Endodermal cell (in vitro differentiated cells): Measurements from ENCODE around the gene WDR4. TPM values are rescaled to one million over a fixed set of nuclear protein-coding genes. Genes with fewer than 3 reads are reported as not detected.
A peak's percentile ranks its signal among the peaks of the same experiment; 100 is the strongest.
"Not testable (repeated sequence)": the region's sequence is repeated elsewhere in the genome, so short reads cannot be mapped to it uniquely, and the experiment has no call there.

Experiments used
- DNase-seq: peaks from one replicate; pipeline ENCODE4 v3.0.0-alpha.2; 2017
- H3K27ac ChIP-seq: 2 replicates; pipeline ENCODE4 v1.5.1; 2013; ENCODE audit warnings: mild to moderate bottlenecking, low read depth, low read length, moderate library complexity
- H3K27me3 ChIP-seq: 2 replicates; pipeline ENCODE4 v1.6.1; 2013; ENCODE audit warnings: mild to moderate bottlenecking, low read length, moderate library complexity; ENCODE audit not compliant: insufficient read depth, control insufficient read depth, poor library complexity, severe bottlenecking
- H3K36me3 ChIP-seq: 2 replicates; pipeline ENCODE4 v1.7.0; 2013; ENCODE audit warnings: mild to moderate bottlenecking, low read length, moderate library complexity; ENCODE audit not compliant: control insufficient read depth, insufficient read depth
- H3K4me1 ChIP-seq: one replicate; pipeline ENCODE4 v1.7.0; 2013; ENCODE audit warnings: low read length; ENCODE audit not compliant: control insufficient read depth, insufficient read depth
- H3K4me3 ChIP-seq: 2 replicates; pipeline ENCODE4 v1.5.1; 2013; ENCODE audit warnings: mild to moderate bottlenecking, low read length, moderate library complexity
- H3K9ac ChIP-seq: 2 replicates; pipeline ENCODE4 v1.6.1; 2013; ENCODE audit warnings: mild to moderate bottlenecking, low read length, moderate library complexity; ENCODE audit not compliant: poor library complexity, severe bottlenecking; ENCODE audit errors: extremely low read depth
- H3K9me3 ChIP-seq: 2 replicates; pipeline ENCODE4 v1.6.1; 2013; ENCODE audit warnings: mild to moderate bottlenecking, low read length, moderate library complexity; ENCODE audit not compliant: control insufficient read depth
- H3K27ac Mint-ChIP-seq: 2 replicates; pipeline ENCODE4 v1.8.0; 2020; ENCODE audit warnings: mixed read lengths
- H3K27me3 Mint-ChIP-seq: 2 replicates; pipeline ENCODE4 v1.8.0; 2021; ENCODE audit warnings: mild to moderate bottlenecking, mixed read lengths; ENCODE audit not compliant: insufficient read depth
- H3K36me3 Mint-ChIP-seq: 2 replicates; pipeline ENCODE4 v1.8.0; 2020; ENCODE audit warnings: low read depth, mixed read lengths
- H3K4me1 Mint-ChIP-seq: 2 replicates; pipeline ENCODE4 v1.8.0; 2020; ENCODE audit warnings: mixed read lengths
- H3K4me3 Mint-ChIP-seq: 2 replicates; pipeline ENCODE4 v1.8.0; 2020; ENCODE audit warnings: mild to moderate bottlenecking, moderate library complexity, mixed read lengths
- H3K9me3 Mint-ChIP-seq: 2 replicates; pipeline ENCODE4 v1.8.0; 2020; ENCODE audit warnings: mild to moderate bottlenecking, mixed read lengths
- WGBS, 2 experiments: methylation state at CpG; one replicate each; pipeline versions ENCODE4 v1.1.5 to v1.1.7; 2013; ENCODE audit warnings: missing lambda C conversion rate in 2 of 2, mixed read lengths in 1 of 2; ENCODE audit not compliant: insufficient coverage in 1 of 2, insufficient read length in 1 of 2; 5-methylcytosine and 5-hydroxymethylcytosine counted together
- total RNA-seq, 2 donors: library from RNA; stranded (reverse); fragmentation: NEBNext Ultra II Directional in 1 of 2; extraction: Animal tissue kit (Norgen Biotek cat#: 25700) in 1 of 2; gene quantifications; 2 replicates in 1 of 2; 3 replicates in 1 of 2; pipeline ENCODE4 v1.2.1, GENCODE V29; 2021
- TF ChIP-seq, protein P1 (sequence below): fragments of 200-600 bp; sonication (generic); conservative IDR thresholded peaks from 2 replicates; pipeline ENCODE4 v1.5.0; 2021; ENCODE audit warnings: antibody characterized with exemption, mild to moderate bottlenecking

Gene WDR4
- total RNA-seq, 2 donors from 2014 or later = 26.7 to 33.5 TPM

DNA sequence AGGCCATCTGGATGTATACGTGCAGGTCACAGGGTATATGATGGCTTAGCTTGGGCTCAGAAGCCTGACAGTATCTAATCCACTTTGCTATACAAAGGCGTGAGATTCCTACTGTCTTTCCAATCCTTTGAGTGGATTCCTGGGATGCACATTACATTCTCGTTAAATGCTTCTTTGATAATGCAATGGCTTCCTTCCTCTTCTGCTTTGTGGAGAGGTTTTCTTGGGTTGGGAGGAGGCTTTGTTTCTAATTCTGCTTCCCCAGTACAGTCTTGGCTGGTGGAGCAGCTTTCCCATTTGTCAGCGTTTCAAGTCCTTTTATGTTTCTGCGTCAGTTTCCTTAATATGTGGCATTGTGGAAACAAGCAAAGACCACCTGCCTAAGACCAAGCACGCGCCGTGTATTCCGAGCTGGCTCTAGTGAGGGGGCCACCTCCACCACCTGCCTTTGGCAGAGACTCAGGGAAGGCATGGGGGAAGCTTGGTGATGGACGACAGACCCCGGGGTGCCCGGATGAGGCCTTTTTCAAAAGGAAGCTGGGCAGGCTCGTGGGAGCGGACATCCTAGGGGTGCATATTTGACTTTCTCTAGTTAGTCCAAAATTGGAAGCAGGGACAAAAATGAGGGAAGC, 72.7 kb downstream of the WDR4 start:
- Histone ChIP-seq H3K4me1 (peaks cover 12% of the 10 kb centered on the region), H3K9ac (peak overlapping the region; percentile 99), H3K9me3 (no peaks in the 10 kb centered on the region), H3K27ac (peak overlapping the region; percentile 66), H3K4me3 (peak overlapping the region; percentile 93), H3K27me3 (no peaks in the 10 kb centered on the region), H3K36me3 (peaks cover 24% of the 10 kb centered on the region)
- Mint-ChIP-seq H3K9me3 (no peaks in the 10 kb centered on the region), H3K27me3 (no peaks in the 10 kb centered on the region), H3K27ac (no peak overlapping the region), H3K36me3 (peaks cover 6% of the 10 kb centered on the region), H3K4me3 (no peak overlapping the region), H3K4me1 (peaks cover 60% of the 10 kb centered on the region)
- TF ChIP-seq, protein P1, sequence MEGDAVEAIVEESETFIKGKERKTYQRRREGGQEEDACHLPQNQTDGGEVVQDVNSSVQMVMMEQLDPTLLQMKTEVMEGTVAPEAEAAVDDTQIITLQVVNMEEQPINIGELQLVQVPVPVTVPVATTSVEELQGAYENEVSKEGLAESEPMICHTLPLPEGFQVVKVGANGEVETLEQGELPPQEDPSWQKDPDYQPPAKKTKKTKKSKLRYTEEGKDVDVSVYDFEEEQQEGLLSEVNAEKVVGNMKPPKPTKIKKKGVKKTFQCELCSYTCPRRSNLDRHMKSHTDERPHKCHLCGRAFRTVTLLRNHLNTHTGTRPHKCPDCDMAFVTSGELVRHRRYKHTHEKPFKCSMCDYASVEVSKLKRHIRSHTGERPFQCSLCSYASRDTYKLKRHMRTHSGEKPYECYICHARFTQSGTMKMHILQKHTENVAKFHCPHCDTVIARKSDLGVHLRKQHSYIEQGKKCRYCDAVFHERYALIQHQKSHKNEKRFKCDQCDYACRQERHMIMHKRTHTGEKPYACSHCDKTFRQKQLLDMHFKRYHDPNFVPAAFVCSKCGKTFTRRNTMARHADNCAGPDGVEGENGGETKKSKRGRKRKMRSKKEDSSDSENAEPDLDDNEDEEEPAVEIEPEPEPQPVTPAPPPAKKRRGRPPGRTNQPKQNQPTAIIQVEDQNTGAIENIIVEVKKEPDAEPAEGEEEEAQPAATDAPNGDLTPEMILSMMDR = no peak
- DNase-seq = peak; percentile 84
- 26 to 38% methylated on average over 13 to 14 of the region's 14 CpGs for WGBS, 2 experiments

DNA sequence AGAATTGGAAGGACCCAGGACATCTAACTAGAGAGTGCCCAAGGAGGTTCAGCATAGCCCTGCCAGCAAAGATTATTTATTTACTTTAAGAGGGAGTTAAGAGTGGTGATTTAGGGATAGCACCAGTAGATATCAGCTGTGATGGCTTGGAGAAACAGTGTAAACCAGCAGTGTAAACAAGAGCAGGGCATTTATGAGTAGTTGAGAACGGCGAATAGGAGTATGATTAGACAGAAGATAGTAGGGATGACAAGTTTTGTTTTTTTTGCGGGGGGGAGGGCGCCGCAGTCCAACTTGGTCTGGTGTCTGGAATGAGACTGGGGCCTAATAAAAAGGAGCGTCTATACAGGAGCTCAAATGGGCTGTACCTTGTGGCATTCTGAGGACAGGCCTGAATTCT, 77.7 kb downstream of the WDR4 start:
- Mint-ChIP-seq H3K36me3 (peaks cover 28% of the 10 kb centered on the region), H3K4me1 (peaks cover 51% of the 10 kb centered on the region)
- H3K36me3 ChIP-seq = peaks cover 52% of the 10 kb centered on the region
- H3K9ac ChIP-seq = peak overlapping the region; percentile 99
- 72 to 82% methylated on average over 2 to 6 of the region's 6 CpGs for WGBS, 2 experiments
- peak overlapping the region; percentile 93 for H3K4me3 ChIP-seq
- not testable (repeated sequence) for H3K27ac Mint-ChIP-seq, H3K4me1 ChIP-seq, H3K27me3 Mint-ChIP-seq, H3K27ac ChIP-seq, H3K27me3 ChIP-seq, H3K4me3 Mint-ChIP-seq, H3K9me3 ChIP-seq, H3K9me3 Mint-ChIP-seq
- peak; percentile 31 for DNase-seq

DNA sequence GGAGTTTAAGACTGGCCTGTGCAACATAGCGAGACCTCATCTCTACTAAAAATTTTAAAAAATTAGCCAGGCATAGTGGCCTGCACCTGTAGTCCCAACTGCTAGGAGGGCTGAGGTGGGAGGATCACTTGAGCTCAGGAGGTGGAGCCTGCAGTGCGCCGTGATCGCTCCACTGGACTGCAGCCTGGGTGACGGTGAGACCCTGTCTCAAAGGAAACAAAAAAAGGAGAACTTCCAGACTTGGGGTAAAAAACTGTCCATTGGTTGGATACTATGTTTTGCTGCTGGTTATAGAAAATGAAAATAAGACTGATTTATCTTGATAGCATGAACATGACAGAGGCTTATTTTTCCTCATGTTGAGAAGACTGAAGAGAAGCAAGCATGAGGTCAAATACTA, 79.4 kb downstream of the WDR4 start:
- H3K9me3 ChIP-seq = no peaks in the 10 kb centered on the region
- TF ChIP-seq, protein P1 = no peak
- no peaks in the 10 kb centered on the region for H3K27me3 Mint-ChIP-seq
- no peak overlapping the region for H3K27ac ChIP-seq
- peaks cover 32% of the 10 kb centered on the region for H3K36me3 Mint-ChIP-seq
- H3K9ac ChIP-seq = peak overlapping the region; percentile 31
- H3K27ac Mint-ChIP-seq = no peak overlapping the region
- 93 to 94% methylated on average over 4 to 5 of the region's 5 CpGs for WGBS, 2 experiments
- no peaks in the 10 kb centered on the region for H3K9me3 Mint-ChIP-seq
- peaks cover 50% of the 10 kb centered on the region for H3K4me1 Mint-ChIP-seq
- peak overlapping the region; percentile 78 for H3K4me3 ChIP-seq
- H3K4me1 ChIP-seq = peaks cover 6% of the 10 kb centered on the region
- no peak overlapping the region for H3K4me3 Mint-ChIP-seq
- DNase-seq = peak; percentile 41
- peaks cover 52% of the 10 kb centered on the region for H3K36me3 ChIP-seq
- no peaks in the 10 kb centered on the region for H3K27me3 ChIP-seq

DNA sequence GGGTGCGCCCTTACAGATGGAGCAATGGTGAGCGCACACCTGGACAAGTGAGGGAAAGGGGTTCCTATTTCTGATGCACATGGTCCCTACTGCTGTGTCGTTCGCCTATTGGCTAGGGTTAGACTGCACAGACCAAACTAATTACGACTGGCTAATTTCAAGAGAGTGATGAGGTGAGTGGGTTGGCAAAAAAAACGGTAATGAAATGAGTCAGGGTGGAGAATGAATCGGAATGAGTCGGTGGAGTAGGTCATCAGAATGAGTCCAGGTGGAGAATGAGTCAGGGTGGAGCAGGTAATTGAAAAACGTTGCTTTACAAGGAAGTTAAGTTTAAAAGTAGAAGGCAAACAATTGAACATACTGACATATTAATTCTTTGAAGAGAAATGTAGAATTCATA, 79.8 kb downstream of the WDR4 start:
- H3K4me3 ChIP-seq = peak overlapping the region; percentile 78
- no peaks in the 10 kb centered on the region for H3K9me3 Mint-ChIP-seq
- H3K9ac ChIP-seq = peak overlapping the region; percentile 31
- DNase-seq = peak; percentile 38
- H3K36me3 Mint-ChIP-seq = peaks cover 35% of the 10 kb centered on the region
- peaks cover 6% of the 10 kb centered on the region for H3K4me1 ChIP-seq
- TF ChIP-seq, protein P1 = no peak
- peaks cover 52% of the 10 kb centered on the region for H3K36me3 ChIP-seq
- no peak overlapping the region for H3K27ac ChIP-seq
- H3K27me3 ChIP-seq = no peaks in the 10 kb centered on the region
- H3K9me3 ChIP-seq = no peaks in the 10 kb centered on the region
- H3K4me3 Mint-ChIP-seq = no peak overlapping the region
- H3K27ac Mint-ChIP-seq = peak overlapping the region; percentile 26
- H3K27me3 Mint-ChIP-seq = no peaks in the 10 kb centered on the region
- 85 to 93% methylated on average over 9 of the region's 9 CpGs for WGBS, 2 experiments
- H3K4me1 Mint-ChIP-seq = peaks cover 50% of the 10 kb centered on the region
